Keratinocyte (primary cell): ENCODE data around the gene ZNF644.
"Not testable (repeated sequence)": the region's sequence is repeated elsewhere in the genome, so short reads cannot be mapped to it uniquely, and the experiment has no call there.

Experiments
- CTCF ChIP-seq, 3 experiments: IDR thresholded peaks in 1 of 3; conservative IDR thresholded peaks in 1 of 3; optimal IDR thresholded peaks in 1 of 3; 2 replicates in 2 of 3; 3 replicates in 1 of 3; pipeline versions ENCODE3 to v1.5.1; 2011; ENCODE audit warnings: low read length in 3 of 3, mild to moderate bottlenecking in 3 of 3, moderate library complexity in 2 of 3, control low read depth in 1 of 3, inconsistent platforms in 1 of 3; ENCODE audit not compliant: insufficient read depth in 2 of 3; ENCODE audit errors: extremely low read depth in 1 of 3
- EZH2 ChIP-seq: IDR thresholded peaks from one replicate; pipeline ENCODE4 v1.6.1; 2012; ENCODE audit warnings: inconsistent platforms, mild to moderate bottlenecking, low read length, moderate library complexity

- TF ChIP-seq EZH2; CTCF (optimal IDR thresholded peaks at IDR 0.05 in 1 of 3, IDR thresholded peaks at IDR 0.05 in 1 of 3, conservative IDR thresholded peaks at IDR 0.05 in 1 of 3; ENCODE audit: extremely low read depth in 1 of 3, insufficient read depth in 2 of 3, low read length in 3 of 3): not testable (repeated sequence)
These were observed 27.7 kb upstream of the ZNF644 start for GRCh38 chr1:91049551-91049950.
